ENCODE data around the gene KAT6B.

Gene KAT6B

DNA sequence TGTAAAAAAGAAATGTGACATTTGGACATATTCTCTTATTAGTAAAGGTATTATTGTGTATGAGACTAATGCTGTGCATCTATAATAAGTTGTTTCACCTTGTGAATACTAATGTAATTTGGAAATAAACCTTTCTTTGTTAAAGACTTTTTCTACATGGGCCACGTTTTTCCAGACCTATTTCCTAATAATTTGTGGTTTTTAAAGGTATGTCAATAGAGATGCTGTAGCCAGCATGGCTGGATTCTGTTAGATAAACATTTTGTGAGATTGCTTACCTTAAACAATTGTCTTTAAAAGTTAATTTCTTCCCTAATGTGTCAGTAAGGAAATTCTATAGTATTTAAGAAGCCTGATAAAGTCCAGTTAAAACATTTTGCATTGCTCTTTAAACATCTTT lies 56.0 kb downstream of the KAT6B start:
- H3K4me3 ChIP-seq (ENCODE audit: low read depth, low read length): no peak overlapping the region
- TF ChIP-seq, protein P1, sequence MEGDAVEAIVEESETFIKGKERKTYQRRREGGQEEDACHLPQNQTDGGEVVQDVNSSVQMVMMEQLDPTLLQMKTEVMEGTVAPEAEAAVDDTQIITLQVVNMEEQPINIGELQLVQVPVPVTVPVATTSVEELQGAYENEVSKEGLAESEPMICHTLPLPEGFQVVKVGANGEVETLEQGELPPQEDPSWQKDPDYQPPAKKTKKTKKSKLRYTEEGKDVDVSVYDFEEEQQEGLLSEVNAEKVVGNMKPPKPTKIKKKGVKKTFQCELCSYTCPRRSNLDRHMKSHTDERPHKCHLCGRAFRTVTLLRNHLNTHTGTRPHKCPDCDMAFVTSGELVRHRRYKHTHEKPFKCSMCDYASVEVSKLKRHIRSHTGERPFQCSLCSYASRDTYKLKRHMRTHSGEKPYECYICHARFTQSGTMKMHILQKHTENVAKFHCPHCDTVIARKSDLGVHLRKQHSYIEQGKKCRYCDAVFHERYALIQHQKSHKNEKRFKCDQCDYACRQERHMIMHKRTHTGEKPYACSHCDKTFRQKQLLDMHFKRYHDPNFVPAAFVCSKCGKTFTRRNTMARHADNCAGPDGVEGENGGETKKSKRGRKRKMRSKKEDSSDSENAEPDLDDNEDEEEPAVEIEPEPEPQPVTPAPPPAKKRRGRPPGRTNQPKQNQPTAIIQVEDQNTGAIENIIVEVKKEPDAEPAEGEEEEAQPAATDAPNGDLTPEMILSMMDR (IDR thresholded peaks at IDR 0.05; ENCODE audit: insufficient read depth, low read depth, low read length, missing control alignments): no peak
- DNase-seq (ENCODE audit: low read depth): no peak

DNA sequence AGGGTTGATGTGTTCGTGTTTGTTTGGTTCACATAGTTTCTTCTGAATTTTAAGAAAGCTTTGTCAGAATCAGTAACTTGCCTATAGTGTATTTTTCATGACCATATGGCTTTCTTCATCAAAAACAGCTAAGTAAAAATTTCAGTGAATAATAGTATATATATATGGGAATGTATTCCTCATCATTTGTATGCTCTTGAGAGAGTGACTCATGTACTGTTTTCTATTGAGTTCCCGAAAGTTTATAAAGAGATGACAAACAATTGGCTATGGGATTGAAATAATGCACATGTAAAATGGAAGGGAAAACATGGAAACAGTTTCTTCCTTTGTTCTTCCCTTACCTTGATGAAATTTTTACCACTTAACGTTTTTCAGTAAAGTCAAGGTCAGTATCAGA lies 56.4 kb downstream of the KAT6B start:
- DNase-seq (ENCODE audit: low read depth): no peak
- TF ChIP-seq, protein P1 (IDR thresholded peaks at IDR 0.05; ENCODE audit: insufficient read depth, low read depth, low read length, missing control alignments): no peak
- H3K4me3 ChIP-seq (ENCODE audit: low read depth, low read length): no peak overlapping the region

DNA sequence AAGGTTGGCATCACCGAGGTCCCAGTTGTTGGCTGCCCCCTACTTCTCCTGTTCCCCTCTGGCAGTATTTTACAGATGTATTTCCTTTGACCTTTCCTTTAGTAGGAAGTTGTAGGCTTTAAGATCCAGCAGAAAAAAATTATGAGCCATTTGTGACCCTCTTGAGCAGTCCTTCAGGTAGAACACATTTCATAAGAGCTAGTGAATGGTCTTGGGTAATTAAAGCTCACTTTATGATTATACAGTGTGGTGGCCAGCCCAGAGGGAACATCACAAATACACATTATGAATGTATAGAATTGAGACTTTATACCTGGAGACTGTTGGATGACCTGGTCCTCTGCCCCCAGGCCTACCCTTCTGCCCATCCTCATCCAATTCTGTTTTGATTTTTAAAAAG lies 57.0 kb downstream of the KAT6B start:
- TF ChIP-seq, protein P1 (IDR thresholded peaks at IDR 0.05; ENCODE audit: insufficient read depth, low read depth, low read length, missing control alignments): no peak
- no peak for DNase-seq (ENCODE audit: low read depth)

DNA sequence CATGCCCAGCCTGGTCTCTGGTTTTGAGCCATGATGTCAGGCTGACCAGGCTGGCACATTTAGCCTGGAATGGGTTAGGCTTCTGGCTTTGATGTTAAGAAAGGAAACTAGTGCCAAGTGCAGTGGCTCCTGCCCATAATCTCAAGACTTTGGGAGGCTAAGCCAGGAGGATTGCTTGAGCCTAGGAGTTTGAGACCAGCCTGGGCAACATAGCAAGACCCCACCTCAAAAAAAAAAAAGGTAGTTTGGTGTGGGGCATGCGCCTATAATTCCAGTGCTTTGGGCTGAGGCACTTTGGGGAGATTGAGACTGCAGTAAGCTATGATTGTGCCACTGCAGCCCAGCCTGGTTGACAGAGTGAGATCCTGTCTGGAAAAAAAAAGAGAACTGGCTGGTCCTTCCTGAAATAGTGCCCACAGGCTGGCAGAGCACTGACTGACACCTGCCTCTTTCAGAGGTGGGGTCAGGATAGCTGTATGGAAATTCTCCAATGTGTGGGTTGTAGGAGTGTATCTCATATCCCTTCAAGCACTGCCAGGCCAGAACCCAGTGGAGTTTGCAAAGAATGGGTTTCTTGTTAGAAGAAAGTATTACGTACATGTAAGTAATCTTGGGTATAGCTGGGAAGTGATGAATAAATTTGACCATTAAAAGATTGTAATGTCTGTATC lies 61.3 kb downstream of the KAT6B start:
- DNase-seq (ENCODE audit: low read depth): no peak
- H3K4me3 ChIP-seq (ENCODE audit: low read depth, low read length): no peak overlapping the region
- TF ChIP-seq, protein P1 (IDR thresholded peaks at IDR 0.05; ENCODE audit: insufficient read depth, low read depth, low read length, missing control alignments): no peak

More for the DNA sequence above, 57.0 kb downstream of the KAT6B start:
- no peak overlapping the region for H3K4me3 ChIP-seq (ENCODE audit: low read depth, low read length)

DNA sequence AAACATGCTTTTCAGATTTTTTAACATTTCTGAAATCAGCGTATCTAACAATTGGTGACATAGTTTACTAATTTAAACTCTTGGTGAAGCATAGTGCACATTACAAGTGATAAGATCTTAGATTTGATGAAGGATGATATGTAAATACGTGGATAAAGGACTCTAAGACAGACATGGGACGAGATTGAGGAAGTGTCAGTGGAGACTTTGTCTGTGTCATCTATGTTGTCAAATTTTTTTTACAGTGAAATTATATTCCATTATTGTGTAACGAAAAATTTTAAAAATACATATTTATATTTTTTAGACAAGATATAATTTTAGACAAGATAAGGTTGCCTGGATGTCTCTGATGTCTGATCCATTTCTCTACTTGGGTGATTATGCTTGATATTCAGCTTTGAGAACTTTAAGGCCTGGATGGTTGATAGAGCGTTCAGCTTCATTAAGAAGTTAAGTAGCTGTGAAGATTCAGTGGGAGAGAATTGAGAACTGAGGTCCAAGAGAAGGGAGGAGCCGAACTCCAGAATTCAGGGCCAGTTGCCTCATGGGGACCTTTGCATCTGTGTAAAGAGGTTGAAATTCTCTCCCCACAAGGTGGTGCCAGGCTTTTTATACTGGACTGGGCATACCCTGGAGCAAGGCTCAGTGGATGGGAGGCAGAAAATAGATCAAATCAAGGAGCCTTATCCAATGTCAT lies 62.7 kb downstream of the KAT6B start:
- DNase-seq (ENCODE audit: low read depth): no peak
- TF ChIP-seq, protein P1 (IDR thresholded peaks at IDR 0.05; ENCODE audit: insufficient read depth, low read depth, low read length, missing control alignments): no peak
- H3K4me3 ChIP-seq (ENCODE audit: low read depth, low read length): no peak overlapping the region

DNA sequence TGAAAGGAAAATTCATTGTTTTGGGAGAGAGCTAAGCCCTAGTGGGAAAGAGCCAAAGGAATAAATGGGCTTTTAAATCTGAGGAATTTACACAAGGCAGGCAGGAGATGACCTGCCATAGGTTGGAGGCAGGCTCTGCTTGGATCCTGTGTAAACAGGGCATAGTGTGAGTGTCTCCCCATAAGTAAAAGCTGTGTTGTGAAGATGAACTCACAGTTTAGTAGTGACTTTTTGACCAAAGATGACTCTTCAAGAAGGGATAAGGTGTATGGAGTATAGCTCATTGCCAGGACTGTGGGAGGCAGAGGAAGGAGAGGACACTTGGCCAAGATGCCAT lies 63.2 kb downstream of the KAT6B start:
- no peak overlapping the region for H3K4me3 ChIP-seq (ENCODE audit: low read depth, low read length)
- DNase-seq (ENCODE audit: low read depth): no peak
- TF ChIP-seq, protein P1 (IDR thresholded peaks at IDR 0.05; ENCODE audit: insufficient read depth, low read depth, low read length, missing control alignments): no peak
